Measurements from ENCODE around the gene VEGFA. TPM values are rescaled to one million over a fixed set of nuclear protein-coding genes. Genes with fewer than 3 reads are reported as not detected.

The VEGFA gene
- total RNA-seq, 2 experiments from 2014 or later, result 93.7 to 104 TPM

GRCh38 chr6:43820486-43820885 lies 50.5 kb downstream of the VEGFA start:
- ChIA-PET POLR2A (interaction anchor here (0.8 kb wide), 1 partner anchor 81 kb away, joined by 3 read pairs; no protein-coding TSS in a partner anchor), CTCF (interaction anchor here (1.2 kb wide), 1 partner anchor 96 kb away, joined by 5 read pairs; no protein-coding TSS in a partner anchor)
- Mint-ChIP-seq H3K4me1 (ENCODE audit: low read depth) (no peaks in the 10 kb centered on the region), H3K27me3 (peaks cover 5% of the 10 kb centered on the region), H3K36me3 (ENCODE audit: low read depth) (no peaks in the 10 kb centered on the region), H3K27ac (no peak overlapping the region), H3K9me3 (no peaks in the 10 kb centered on the region), H3K4me3 (no peak overlapping the region)
- no peak for TF ChIP-seq CTCF (IDR thresholded peaks at IDR 0.05)
- DNase-seq (no peak), ATAC-seq (no peak)
- intact Hi-C loops (cut with micrococcal nuclease), result no loop called here

DNA sequence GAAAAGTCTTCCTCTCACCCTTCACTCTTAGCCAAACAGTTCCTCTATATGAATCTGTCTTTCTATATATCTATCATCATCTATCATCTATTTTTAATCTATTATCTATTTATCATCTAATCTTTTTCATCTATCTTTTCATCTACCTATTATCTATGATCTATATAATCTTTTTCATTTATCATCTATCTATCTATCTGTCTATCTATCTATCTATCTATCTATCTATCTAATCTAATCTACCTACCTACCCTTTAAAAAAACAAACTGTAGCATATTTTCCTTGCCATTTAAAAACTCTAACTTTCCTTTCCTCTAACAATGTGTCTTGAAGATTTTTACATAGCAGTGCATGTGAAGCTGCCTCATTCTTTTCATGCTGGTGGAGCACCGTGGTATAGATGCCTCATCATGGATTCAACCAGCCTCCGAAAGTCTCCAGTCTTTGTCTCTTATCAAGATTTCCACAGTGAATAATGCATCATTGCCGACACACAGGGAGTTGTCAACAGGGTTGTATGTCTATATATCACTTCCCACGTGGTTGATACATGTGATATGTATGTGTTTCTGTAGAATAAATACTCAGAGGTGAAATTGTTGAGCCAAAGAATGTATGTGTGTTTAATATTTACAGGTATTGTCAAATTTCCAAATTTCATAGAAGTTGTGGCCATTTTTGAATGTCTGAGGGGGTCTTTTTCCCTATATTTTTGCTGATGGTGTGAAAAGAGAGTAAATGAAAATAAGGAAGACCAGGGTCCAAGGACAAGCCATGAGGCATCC lies 51.3 kb downstream of the VEGFA start:
- no peak for TF ChIP-seq CTCF (IDR thresholded peaks at IDR 0.05)
- Mint-ChIP-seq H3K36me3 (ENCODE audit: low read depth) (no peaks in the 10 kb centered on the region), H3K27me3 (peaks cover 5% of the 10 kb centered on the region), H3K27ac (no peak overlapping the region), H3K4me3 (no peak overlapping the region), H3K9me3 (no peaks in the 10 kb centered on the region), H3K4me1 (ENCODE audit: low read depth) (no peaks in the 10 kb centered on the region)
- DNase-seq (no peak), ATAC-seq (no peak)
- CTCF ChIA-PET, result no interaction called here
- POLR2A ChIA-PET, result no interaction called here
- intact Hi-C loops (cut with micrococcal nuclease), result no loop called here

DNA sequence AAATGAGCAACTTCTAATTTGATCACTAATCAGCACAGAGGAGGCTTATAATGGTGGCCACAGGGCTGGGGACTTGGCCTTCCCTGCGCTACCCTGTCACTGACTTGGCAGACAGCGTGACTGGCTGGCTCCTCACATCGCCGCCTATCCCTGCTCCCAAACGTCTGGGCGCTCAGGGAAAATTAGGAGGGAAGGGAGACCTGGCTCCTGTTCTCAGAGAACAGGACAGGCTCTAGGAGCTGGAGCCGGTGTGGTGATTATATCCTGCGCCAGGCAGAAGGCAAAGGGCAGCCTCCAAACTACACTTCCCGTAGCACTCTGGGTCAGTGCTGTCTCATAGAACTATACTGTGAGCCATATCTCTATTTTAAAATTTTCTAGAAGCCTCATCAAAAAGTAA lies 53.4 kb downstream of the VEGFA start:
- Mint-ChIP-seq H3K27ac (no peak overlapping the region), H3K27me3 (peaks cover 5% of the 10 kb centered on the region), H3K4me3 (no peak overlapping the region), H3K36me3 (ENCODE audit: low read depth) (no peaks in the 10 kb centered on the region), H3K9me3 (no peaks in the 10 kb centered on the region), H3K4me1 (ENCODE audit: low read depth) (no peaks in the 10 kb centered on the region)
- POLR2A ChIA-PET, result no interaction called here
- ATAC-seq, result no peak
- intact Hi-C loops (cut with micrococcal nuclease), result no loop called here
- CTCF ChIA-PET, result no interaction called here
- TF ChIP-seq CTCF (IDR thresholded peaks at IDR 0.05), result no peak
- DNase-seq, result no peak

DNA sequence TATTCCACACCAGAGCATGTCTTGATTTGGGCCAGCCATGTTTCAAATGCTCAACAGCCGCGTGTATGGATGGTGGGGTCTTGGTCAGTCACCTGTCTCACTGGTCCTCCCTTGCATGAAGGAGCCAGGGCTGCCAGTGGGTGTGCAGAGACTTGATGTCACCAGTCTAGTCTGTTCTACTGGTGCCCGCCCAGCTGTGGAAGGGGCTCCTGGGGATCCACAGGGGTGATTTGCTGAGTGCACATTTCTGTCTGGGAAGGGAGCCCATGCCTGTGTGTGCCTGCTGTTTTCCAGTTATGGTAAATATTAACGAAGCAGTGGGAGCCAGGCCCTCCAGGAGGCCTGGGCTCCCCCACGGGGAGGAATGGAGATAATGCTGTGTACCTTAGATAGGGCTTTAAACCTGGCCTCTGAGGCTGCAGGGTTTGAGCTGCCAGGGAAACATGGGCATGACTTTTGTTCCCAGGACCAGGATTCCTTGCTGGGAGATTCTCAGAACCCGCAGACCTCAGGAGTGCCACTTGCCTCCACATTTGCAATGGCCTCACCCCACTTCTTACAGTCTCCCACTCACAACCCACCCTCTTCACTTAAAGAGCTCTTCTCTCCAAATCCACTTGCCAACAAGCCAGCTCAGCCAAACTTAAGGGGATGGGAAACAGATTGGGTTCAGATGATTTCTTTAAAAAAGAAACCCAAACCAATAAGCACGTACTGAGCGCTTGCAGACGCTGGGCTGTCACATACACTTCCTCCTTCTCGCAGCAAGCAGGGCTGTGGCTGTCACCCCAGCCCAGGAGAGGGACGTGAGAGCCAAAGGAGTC lies 54.1 kb downstream of the VEGFA start:
- intact Hi-C loops (cut with micrococcal nuclease), result no loop called here
- POLR2A ChIA-PET, result no interaction called here
- DNase-seq (no peak), ATAC-seq (no peak)
- Mint-ChIP-seq H3K36me3 (ENCODE audit: low read depth) (no peaks in the 10 kb centered on the region), H3K4me3 (no peak overlapping the region), H3K27me3 (peaks cover 5% of the 10 kb centered on the region), H3K4me1 (ENCODE audit: low read depth) (no peaks in the 10 kb centered on the region), H3K9me3 (no peaks in the 10 kb centered on the region), H3K27ac (no peak overlapping the region)
- no peak for TF ChIP-seq CTCF (IDR thresholded peaks at IDR 0.05)
- CTCF ChIA-PET, result interaction anchor here (1.2 kb wide), 1 partner anchor 255 kb away, joined by 3 read pairs; no protein-coding TSS in a partner anchor

- H3K9me3 Mint-ChIP-seq, result no peaks in the 10 kb centered on the region
- intact Hi-C loops (cut with micrococcal nuclease), result no loop called here
- ChIA-PET CTCF (interaction anchor here (0.5 to 1.2 kb wide), 2 partner anchors 13 to 254 kb away, joined by 3 read pairs; no protein-coding TSS in a partner anchor), POLR2A (no interaction called here)
- H3K36me3 Mint-ChIP-seq (ENCODE audit: low read depth), result no peaks in the 10 kb centered on the region
- H3K27ac Mint-ChIP-seq, result no peak overlapping the region
- H3K4me3 Mint-ChIP-seq, result no peak overlapping the region
- DNase-seq (no peak), ATAC-seq (no peak)
- TF ChIP-seq CTCF (IDR thresholded peaks at IDR 0.05), result no peak
- peaks cover 5% of the 10 kb centered on the region for H3K27me3 Mint-ChIP-seq
- no peaks in the 10 kb centered on the region for H3K4me1 Mint-ChIP-seq (ENCODE audit: low read depth)
Observed at GRCh38 chr6:43824703-43825064, 54.7 kb downstream of the VEGFA start.
